HG02884 (cell line): ENCODE data around the gene SEMA5B.

Source experiments
- ATAC-seq: cut with Tn5 transposase; IDR thresholded peaks from one replicate; pipeline ENCODE4 v1.9.1; 2021; ENCODE audit warnings: mild to moderate bottlenecking, moderate library complexity; ENCODE audit not compliant: unreplicated experiment

Gene SEMA5B

DNA sequence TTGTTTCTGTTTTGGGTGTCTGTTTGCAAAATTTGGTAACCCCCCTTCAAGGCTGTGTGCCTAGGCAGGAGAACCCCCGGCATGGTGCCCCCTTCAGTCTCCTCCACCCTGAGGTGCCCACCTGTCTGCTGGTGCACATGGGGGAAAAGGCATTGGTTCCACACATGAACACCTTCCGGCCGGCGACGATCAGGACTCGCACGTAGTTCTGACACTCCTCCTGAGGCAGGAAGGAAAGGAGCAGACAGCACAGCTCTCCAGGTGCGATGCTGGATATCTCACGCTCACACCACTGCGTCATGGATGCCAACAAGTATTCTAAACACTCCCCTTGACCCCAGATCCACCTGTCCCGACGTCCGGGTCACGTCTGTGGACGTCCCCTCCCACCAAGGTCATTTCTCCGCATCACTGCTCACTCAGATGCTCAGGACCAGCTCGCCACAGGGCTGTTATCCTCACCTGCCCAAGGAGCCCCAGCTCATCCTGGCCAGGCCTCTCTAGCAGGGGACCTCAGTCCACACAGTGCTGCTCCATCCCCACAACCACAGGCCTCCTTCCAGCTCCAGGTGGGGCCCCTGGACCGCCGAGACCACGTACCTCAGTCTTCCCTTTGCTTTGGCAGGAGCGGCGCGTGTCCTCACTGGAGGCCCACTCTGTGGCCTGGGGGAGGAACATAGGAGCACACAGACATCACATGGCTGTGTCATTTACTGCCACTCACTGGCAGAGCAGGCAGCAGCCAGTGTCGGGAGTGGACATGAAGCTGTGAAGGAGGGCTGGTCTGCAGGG is 99.0 kb downstream of the SEMA5B start:
- ATAC-seq: no peak

DNA sequence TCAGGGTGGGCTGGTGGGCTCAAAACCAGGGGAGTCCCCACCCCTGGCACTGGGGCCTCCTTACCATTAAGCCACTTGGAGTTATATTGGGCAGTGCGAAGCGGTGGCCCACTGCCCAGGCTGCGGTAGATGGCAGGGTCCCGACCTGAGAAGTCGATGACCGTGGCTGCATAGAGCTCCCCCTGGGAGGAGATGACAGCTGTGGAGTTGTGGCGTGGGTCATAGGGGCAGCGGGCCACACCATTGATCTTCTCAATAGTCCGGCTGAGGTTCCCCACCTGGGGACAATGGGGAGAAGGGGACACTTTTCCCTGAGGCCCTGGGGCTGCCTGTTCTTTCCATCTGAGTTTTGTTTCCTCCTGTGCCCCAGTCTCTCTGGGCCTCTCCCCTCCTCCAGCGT is 99.8 kb downstream of the SEMA5B start:
- no peak for ATAC-seq

DNA sequence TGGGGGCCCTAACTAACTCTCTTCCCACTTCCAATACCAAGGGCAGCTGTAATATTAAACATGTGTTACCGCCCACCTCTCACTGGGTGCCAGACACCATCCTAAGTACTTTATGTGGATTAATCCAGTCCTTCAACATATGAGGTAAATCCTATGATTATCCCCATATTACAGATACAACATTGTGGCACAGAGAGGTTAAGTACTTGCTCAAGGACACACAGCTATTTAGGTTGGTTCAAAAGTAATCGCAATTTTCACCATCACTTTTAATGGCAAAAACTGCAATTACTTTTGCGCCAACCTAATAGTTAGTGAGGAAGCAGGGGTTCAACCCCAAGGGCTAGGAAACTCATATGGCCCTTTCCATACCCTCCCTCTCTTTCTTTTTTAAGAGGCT is 100.8 kb downstream of the SEMA5B start:
- no peak for ATAC-seq

DNA sequence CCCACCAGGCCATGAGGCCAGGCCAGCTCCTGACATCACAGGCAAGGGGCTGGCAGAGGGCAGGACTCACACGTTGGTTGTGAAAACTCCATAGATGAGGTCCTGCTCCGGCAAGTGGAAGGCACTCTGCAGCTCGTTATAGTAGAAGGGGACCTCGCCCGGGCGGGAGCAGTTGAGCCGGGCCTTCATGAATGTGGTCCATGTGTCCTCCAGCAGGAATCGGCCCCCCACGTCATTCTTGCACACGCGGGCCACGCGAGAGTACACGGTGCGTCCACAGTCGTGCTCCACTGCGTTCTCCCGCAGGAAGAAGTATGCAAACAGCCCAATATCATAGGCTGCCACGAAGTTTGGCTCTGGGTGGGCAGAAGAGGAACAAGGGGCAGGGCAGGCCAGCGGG is 101.2 kb downstream of the SEMA5B start:
- no peak for ATAC-seq

DNA sequence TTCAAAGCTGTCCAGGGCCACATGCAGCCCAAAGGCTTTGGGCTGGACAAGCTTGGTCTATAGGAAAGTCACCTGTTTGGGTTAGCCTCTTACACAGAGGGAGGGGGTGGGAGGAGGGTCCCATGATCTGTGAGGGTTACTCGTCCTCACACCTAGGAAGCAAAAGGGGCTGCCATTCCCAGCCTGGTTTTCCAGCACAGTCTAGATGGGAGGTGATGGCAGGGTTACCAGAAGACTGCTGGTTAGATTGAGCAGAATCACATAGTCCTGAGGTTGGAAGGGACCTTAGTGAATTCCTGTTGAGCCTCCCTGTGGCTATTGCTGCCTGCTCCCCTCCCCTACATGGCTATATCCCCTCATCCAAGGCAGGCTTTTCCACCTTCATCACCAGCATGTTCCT is 101.8 kb downstream of the SEMA5B start:
- no peak for ATAC-seq

DNA sequence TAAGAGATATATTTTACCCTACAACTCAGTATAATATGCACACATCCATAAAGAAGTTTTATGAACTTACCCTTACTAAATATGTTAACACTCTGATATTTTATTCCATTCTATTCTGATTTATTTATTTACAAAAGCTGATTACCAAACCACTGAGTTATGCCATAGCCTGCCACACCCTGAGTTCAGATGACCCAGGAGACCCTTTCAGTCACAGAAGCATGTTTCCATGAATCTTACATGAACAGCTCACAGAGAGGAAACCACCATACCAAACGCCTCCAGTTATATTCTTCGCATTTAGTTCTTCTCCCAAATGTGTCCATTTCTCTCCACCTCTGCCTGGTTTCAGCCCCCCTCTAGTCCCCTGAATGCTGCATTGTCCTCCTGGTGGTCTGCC is 103.5 kb downstream of the SEMA5B start:
- no peak for ATAC-seq

DNA sequence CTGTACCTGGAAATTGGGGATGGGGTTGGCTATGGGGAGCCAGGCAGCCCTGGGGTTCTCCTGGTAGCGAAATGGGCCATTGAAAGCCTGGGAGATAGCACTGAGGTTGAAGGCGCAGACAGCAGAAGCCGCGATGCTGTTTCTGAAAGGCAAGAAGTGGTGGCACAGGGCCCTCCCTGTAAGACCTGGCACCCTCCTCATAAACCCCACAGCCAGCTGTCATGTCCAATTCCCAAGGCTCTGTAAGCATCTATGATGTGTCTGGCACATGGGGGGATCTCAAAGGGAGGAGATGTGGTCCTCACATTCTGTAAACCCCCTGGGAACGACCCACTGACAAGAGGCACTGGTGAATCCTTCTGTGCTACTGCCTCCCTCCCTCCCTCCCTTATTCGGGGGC is 104.0 kb downstream of the SEMA5B start:
- no peak for ATAC-seq

DNA sequence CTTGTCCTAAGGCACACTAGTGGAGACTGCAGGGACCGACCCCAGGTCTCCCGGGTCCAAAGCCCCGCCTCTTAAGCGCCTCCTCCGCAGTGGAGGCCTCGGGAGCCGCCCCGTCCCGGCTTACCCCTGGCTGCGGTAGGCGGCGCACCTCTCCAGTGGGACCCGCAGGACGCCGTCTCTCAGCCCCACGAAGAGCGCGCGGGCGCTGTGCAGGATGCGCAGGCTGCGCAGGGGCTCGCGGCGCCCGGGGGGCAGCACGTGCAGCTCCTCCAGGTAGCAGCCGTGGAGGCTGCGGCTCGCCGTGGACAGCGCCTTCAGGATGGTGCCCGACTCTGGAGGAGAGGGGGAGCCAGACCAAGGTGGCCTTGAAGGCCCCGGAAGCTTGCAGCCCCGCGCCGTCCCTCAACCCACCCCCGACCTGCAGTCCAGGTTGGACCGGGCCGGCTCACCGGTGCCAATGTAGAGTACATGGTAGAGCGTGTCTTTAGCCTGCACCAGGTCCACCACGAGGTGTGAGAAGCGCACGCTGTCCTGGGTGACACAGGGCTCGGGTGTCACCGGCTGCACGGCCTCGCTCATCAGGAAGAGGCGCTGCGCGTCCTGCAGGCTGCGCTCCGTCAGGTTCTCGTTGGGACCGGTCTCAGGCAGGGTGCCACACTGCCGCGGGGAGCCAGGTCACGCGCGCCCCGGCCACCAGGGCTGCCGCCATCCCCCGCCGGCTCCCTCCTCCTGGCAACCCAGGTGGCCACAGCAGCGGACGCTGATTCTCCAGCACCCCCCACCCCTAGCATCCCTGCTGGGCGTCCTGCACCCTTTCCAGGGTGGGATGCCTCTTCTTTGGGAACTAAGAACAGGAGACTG is 105.5 kb downstream of the SEMA5B start:
- ATAC-seq: no peak

DNA sequence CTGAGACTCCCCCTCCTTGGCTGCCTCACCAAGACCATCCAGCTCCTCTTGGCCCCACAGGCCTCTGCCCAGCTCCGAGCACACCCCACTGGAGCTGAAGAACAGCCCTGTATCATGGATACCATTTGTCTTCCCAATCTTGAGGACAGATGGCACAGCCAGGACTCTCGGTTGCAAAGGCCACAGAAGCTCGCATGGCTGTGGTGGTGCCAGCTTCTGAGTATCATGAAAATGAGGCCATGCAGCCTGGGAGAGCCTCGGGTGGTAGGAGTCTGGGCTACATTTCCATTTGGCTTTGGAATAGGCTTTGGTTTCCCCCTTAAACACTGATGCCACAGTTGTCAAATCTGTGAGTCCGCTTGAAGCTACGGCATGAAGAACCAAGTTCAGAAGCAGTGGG is 106.6 kb downstream of the SEMA5B start:
- ATAC-seq: no peak

DNA sequence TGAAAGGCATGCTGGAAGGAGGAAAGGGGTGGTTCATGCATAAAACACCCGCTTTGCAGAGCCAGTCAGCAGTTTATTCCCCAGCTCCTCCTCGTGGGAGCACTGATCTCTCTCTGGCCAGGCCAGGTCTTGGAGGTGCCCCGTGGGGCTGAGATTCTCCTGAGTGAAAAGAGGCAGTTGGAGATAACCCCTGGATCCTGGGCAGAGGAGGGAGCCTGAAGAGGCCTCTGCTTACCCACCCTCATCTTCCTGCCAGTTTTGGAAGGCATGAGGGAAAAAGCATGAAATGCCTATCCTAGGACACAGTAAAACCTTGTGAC is 108.3 kb downstream of the SEMA5B start:
- no peak for ATAC-seq

DNA sequence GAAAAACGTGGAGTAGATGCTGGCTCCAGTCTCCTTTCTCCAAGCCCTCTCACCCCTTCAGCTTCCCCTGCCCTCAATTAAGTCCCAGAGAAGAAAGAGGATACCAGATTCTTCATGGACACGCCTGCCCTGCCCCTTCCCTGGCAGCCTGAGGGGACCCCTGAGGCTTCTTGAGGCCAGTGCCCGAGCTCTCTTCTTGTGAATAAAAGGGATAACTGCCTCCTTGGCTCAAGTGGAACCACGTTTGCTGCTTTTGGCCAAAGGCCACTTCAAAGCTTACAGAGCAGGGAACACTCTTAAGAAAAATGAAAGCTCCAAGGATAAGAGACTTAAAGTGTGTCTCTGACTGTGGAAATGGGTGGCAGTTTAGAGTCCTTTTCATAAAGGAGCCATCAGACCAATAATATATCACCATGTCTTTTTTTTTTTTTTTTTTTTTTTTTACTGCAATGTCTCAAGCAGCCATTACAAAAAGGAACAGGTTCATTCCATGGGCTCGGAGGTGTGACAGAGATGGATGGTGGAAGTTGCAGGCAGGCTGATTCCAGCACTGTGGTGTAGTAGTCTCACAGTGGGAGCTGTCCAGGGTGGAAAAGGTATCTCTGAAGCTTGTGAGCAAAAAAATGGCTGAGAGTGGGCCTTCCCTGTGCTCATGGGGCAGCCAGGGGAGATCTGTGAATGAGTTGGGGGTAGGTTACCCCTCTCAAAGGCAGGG is 108.8 kb downstream of the SEMA5B start:
- ATAC-seq: no peak

DNA sequence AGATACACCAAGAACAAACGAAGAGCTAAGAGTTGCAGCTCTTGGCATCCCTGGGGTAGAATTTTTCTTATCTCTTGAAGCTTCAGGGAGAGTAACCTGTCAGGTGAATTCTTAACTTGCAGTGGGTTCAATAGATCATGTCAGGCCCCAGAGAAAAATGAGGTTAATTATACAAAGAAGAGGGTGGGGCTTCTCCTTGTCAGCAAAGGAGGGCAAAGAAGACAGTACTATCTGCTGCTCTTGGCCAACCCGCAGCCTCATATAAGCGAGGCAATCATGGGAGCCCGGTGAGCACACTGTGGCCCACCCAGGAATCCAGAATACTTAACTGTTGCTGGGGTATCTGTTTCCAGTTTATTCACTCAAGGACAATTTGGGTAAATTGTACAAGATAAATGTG is 110.2 kb downstream of the SEMA5B start:
- no peak for ATAC-seq

DNA sequence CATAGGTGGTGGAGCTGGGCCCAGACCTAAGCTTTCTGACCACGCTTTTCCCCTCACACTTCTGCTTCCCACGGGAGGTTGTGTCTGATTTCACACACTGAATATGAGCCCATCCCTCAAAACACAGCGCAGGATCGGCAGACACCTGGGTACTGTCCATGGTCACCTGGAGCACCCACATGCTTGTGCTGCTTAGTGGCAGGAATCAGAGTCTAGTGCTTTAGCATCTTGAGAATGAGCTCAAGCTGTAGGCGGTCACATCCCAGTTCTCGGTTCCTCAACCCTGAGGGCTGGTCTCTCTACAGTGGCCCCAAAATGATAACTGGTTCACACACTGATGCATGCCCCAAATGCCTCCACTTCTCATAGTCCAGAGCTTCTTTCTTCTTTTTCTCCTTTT is 111.0 kb downstream of the SEMA5B start:
- ATAC-seq: no peak

DNA sequence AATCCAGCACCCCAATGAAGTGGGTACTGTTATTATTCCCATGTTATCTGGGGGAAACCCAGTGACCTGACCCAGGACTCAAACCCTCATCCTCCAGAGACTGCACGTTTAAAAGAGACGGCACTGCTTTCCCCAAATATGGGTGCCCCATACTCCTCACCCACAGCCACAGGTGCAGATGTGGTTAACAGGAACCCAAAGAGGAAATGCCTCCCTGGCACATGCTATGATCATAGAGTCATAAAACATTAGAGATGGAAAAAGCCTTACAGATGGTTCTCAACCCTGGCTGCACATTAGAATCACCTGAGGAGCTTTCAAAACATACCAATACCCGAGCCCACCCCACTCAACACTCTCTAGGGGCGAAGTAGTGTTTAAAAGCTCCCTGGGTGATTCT is 111.5 kb downstream of the SEMA5B start:
- ATAC-seq: no peak

DNA sequence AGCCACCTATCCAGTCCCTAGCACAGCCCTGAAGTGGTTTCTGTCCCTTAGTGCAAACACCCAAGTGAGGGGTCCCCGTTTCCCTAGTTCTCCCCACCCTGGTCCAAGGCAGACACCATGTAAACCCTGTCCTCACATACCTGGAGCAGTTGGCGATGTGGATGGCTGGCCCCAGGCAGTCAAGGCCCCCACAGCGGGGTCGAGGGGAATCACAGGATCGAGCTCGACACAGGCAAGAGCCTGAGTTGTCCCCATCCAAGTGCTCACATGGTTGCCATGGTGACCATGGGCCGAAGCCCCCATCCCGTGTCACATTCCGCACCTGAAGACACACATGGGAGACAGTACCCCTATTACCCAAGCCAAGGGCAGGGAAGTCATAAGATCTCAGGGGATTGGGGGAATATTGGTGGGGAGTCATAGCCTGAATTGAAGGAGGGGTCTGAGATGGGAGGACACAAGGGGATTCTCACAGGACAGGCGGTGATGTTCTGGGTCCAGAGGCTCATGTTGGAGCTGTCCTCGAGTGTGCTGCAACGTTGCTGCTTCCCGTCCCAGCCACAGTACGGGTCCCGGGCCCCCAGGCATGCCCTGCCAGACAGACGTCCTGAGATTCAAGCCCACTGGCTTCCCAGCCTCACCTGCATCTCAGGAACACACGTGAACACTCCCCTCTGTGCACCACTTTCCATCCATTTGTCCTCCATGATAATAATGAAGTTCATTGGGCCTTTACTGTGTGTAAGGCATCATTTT is 112.1 kb downstream of the SEMA5B start:
- no peak for ATAC-seq

DNA sequence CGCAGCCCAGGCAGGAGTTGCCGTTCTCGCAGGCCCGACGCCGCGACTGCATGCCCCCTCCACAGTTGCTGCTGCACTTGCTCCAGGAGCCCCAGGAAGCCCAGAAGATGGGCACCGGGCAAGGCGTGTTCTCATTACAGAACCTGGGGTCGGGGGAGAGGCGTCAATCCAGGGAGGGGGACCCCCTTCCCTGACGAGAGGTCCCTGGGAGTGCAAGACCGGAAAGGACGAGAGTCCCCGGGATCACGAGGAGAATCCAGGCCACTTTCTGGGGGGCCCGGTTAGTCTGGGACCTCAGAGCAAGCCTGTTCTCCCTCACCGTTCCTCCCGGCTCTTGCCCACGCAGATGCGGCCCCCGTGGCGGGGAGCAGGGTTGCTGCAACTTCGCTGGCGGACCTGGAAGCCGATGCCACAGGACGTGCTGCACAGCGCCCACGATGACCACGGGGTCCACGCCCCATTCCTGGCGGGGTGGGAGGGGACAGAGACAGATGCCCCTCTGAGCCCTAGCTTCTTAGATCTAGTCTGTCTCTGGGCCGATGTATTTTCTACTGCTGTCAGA is 113.9 kb downstream of the SEMA5B start:
- no peak for ATAC-seq

DNA sequence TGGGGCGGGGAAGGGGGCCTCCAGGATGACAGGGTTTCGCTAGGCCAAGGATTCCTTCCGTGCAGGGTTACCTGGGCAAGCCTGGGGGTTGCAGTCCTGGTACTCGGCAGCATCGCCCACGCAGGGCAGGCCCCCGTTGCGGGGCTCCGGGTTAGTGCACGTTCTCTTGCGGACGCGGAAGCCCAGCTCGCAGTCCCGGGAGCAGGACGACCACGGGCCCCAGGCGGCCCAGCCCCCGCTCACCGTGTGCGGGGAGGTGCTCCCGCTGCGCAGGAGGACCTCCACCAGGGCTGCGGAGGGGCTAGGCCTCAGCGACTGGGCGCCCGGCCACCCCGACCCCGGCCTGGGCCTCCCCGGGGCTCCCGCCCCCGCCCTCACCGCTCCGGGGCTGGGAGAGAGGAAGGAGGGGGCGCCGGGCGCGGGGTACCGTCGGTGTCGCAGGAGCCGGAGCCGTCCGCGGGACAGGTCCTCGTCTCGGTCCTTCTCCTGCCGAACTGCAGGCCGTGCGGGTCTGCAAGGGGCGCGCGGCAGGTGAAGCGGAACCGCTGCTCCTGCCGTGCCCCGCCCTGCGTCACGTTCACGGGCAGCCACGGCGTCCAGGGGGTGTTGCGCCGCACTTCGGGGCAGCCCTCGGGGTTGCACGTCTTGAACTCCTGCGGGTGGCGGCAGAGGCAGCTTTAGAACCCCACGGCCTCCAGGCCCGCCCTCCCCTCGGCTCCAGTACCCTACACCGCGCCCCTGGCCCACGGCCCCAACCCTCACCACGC is 114.6 kb downstream of the SEMA5B start:
- no peak for ATAC-seq

DNA sequence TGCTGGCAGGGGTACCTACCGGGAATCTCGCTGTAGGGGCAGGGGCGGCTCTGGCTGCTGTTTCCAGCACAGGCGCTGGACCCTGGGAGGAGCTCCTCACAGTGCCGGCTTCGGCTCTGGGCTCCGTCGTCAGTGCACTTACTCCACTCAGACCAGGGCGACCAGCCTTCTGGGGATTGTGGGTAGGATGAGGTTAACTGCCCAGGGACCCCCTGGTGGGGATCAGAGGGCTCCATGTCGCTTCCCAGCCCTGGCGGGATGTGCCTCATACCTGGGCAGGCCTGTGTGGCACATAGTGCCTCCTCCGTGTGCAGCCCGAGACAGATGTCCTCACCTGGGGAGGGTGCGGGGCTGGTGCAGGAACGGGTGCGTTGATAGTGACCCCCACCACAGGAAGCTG is 115.7 kb downstream of the SEMA5B start:
- ATAC-seq: no peak

DNA sequence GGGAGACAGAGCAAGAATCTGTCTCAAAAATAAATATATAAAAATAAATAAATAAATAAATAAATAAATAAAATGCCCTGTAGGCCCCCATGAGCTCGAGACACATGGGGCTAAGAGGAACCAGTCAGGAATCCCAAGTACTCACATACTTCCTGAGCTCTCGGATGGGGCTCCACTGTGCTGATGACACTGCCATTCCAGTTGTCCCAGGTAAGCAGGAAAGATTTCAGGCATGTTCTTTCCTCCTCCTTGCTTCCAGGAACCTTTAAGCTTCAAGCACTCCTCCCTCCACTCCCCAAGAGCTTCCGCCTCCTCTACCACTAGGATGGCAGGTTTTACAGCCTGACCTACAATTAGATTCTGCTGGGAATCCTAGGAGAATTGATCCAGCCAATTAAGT is 119.3 kb downstream of the SEMA5B start:
- no peak for ATAC-seq

DNA sequence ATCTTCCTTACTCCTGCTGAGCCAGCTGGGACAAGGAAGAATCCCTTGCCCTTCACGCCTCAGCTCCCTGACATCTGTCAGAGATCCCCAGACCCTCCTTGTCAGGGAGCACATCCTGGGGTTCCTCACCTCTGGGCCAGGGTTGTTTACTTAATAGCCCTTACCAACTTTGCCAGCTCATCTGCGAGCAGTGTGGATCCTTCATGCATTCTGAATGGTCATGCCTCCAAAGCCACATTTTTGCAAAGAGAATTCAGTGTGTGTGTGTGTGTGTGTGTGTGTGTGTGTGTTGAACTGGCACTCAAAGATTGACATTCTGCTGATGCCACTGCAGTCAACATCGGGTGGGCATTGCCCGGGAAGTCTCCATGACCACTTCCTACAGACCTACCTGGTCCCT is 120.1 kb downstream of the SEMA5B start:
- no peak for ATAC-seq
